Prostate gland (tissue), 2 donors: ENCODE results near the gene SMIM3.

Experiments used
- CTCF ChIP-seq, 4 experiments: fragments of 200-600 bp in 2 of 4; fragments of 450-650 bp in 2 of 4; sonication (generic) in 2 of 4; IDR thresholded peaks; 1 replicate in 3 of 4; 2 replicates in 1 of 4; pipeline ENCODE4 v1.5.1; 2016 to 2019; ENCODE audit warnings: antibody characterized with exemption in 4 of 4, mild to moderate bottlenecking in 2 of 4, moderate library complexity in 2 of 4
- POLR2A ChIP-seq: fragments of 450-650 bp; IDR thresholded peaks from one replicate; pipeline ENCODE4 v1.6.1; 2016; ENCODE audit warnings: antibody characterized with exemption, mild to moderate bottlenecking

DNA sequence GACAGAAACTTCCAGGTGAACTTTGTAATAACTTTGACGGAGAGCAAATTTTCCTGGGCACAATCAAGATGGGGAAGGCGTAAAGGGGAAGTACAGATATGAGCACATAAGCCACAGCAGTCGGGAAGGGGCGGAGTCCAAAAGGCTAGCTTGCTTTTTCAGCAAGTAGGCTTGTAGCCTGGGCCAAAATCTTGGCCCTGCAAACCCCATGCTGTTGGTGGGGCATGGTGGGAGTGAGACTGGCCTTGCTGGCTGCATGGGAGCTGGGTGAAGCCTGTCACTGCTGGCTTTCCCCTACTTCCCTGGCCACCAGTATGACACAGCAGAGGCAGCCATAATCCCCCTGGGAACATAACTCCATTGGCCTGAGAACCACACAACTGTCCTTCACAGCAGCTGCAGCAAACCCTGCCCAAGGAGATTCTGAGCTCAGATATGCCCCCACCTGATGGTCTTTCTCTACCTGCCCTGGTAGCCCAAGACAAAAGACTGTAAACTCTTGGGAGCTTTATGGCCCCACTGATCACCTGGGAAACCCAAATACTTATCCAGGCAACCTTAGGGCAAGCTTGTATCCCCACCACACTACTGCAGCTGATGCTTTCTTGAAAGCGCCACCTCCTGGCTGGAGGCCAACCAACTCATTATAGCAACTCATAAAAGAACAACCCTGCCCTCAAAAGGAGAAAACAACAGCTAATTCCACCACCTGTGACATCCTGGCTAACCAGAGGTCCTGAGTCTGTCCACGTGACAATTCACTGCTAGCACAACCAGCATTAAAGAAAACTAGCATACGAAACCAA lies 43.8 kb upstream of the SMIM3 start:
- TF ChIP-seq POLR2A, result no peak
- TF ChIP-seq CTCF (IDR thresholded peaks at IDR 0.05), result no peak
